OCI-LY3 (cell line): ENCODE measurements around the gene TRAPPC2.

ENCODE experiments used
- H2AFZ ChIP-seq: fragments of 200-600, 300-600 bp; shearing (Covaris generic); 2 replicates; pipeline ENCODE4 v1.6.0; 2014; ENCODE audit warnings: antibody characterized with exemption, low read depth, low read length
- H3K27ac ChIP-seq: fragments of 200-600, 300-600 bp; sonication (generic); 2 replicates; pipeline ENCODE4 v1.5.1; 2014; ENCODE audit warnings: mild to moderate bottlenecking, low read length, moderate library complexity, mixed read lengths
- H3K27me3 ChIP-seq: fragments of 200-600, 300-600 bp; sonication (generic); 2 replicates; pipeline ENCODE4 v1.6.1; 2014; ENCODE audit warnings: low read depth, low read length, mixed read lengths
- H3K36me3 ChIP-seq: fragments of 200-600, 300-600 bp; sonication (generic); replicated peaks from 2 replicates; pipeline ENCODE3; 2014; ENCODE audit warnings: low read depth, low read length, mixed read lengths
- H3K4me1 ChIP-seq: fragments of 300-600, 200-600 bp; sonication (generic); 2 replicates; pipeline ENCODE4 v1.6.1; 2014; ENCODE audit warnings: low read length, mixed read lengths
- H3K4me2 ChIP-seq: fragments of 200-600, 300-600 bp; sonication (generic); 2 replicates; pipeline ENCODE4 v1.6.1; 2014; ENCODE audit warnings: low read length, mixed read lengths
- H3K4me3 ChIP-seq: fragments of 300-600, 200-600 bp; sonication (generic); 2 replicates; pipeline ENCODE4 v1.5.1; 2014; ENCODE audit warnings: antibody characterized with exemption, mild to moderate bottlenecking, low read length, moderate library complexity
- H3K79me2 ChIP-seq: fragments of 300-600, 200-600 bp; shearing (Covaris generic); 2 replicates; pipeline ENCODE4 v1.6.1; 2014; ENCODE audit warnings: mild to moderate bottlenecking, low read length, mixed read lengths
- H3K9ac ChIP-seq: fragments of 300-600, 200-600 bp; shearing (Covaris generic); 2 replicates; pipeline ENCODE4 v1.6.0; 2014; ENCODE audit warnings: mild to moderate bottlenecking, low read length, moderate library complexity
- H3K9me3 ChIP-seq: fragments of 200-600, 300-600 bp; shearing (Covaris generic); 2 replicates; pipeline ENCODE4 v1.6.1; 2014; ENCODE audit warnings: low read length, mixed read lengths; ENCODE audit not compliant: insufficient read depth
- H4K20me1 ChIP-seq: fragments of 200-600, 300-600 bp; sonication (generic); 2 replicates; pipeline ENCODE4 v1.6.1; 2016; ENCODE audit warnings: low read length, mixed read lengths; ENCODE audit not compliant: insufficient read depth
- CTCF ChIP-seq: fragments of 200-600, 300-600 bp; sonication (generic); IDR thresholded peaks from 2 replicates; pipeline ENCODE4 v1.5.1; 2014; ENCODE audit warnings: antibody characterized with exemption, low read length, low read depth
- EZH2phosphoT487 ChIP-seq: fragments of 200-600 bp; shearing (Covaris generic); IDR thresholded peaks from 2 replicates; pipeline ENCODE4 v1.6.1; 2018; ENCODE audit warnings: antibody characterized with exemption, mixed run types, low read depth

The TRAPPC2 gene

GRCh38 chrX:13688384-13688957 is 45.9 kb downstream of the TRAPPC2 start:
- Histone ChIP-seq H3K79me2 (peaks cover 46% of the 10 kb centered on the region), H3K27ac (no peak overlapping the region), H3K4me3 (peak overlapping the region; percentile 99), H2AFZ (peak overlapping the region; percentile 28; the same call in 1 of the 2 replicates), H3K4me2 (peak overlapping the region; percentile 98), H3K9me3 (no peaks in the 10 kb centered on the region), H4K20me1 (peaks cover 20% of the 10 kb centered on the region), H3K27me3 (no peaks in the 10 kb centered on the region), H3K36me3 (peaks cover 2% of the 10 kb centered on the region), H3K9ac (peak overlapping the region; percentile 92), H3K4me1 (peaks cover 63% of the 10 kb centered on the region)
- TF ChIP-seq CTCF = no peak
- no peak for TF ChIP-seq EZH2phosphoT487

- Histone ChIP-seq H3K36me3 (peaks cover 2% of the 10 kb centered on the region), H3K9ac (no peak overlapping the region), H3K79me2 (peaks cover 34% of the 10 kb centered on the region), H4K20me1 (peaks cover 8% of the 10 kb centered on the region), H3K4me1 (peaks cover 50% of the 10 kb centered on the region), H2AFZ (no peak overlapping the region), H3K4me3 (no peak overlapping the region), H3K9me3 (no peaks in the 10 kb centered on the region), H3K27ac (no peak overlapping the region), H3K4me2 (peak overlapping the region; percentile 17; the same call in 1 of the 2 replicates), H3K27me3 (no peaks in the 10 kb centered on the region)
- TF ChIP-seq EZH2phosphoT487 (no peak), CTCF (no peak)
Measured at GRCh38 chrX:13687203-13687602, 47.2 kb downstream of the TRAPPC2 start.

- no peak overlapping the region for H3K9ac ChIP-seq
- TF ChIP-seq CTCF (no peak), EZH2phosphoT487 (no peak)
- H3K4me3 ChIP-seq = no peak overlapping the region
- H3K79me2 ChIP-seq = peaks cover 15% of the 10 kb centered on the region
- H3K4me2 ChIP-seq = peak overlapping the region; percentile 32
- H3K36me3 ChIP-seq = no peaks in the 10 kb centered on the region
- no peak overlapping the region; the same call in 1 of the 2 replicates for H2AFZ ChIP-seq
- no peak overlapping the region for H3K27ac ChIP-seq
- H3K9me3 ChIP-seq = no peaks in the 10 kb centered on the region
- peaks cover 3% of the 10 kb centered on the region for H4K20me1 ChIP-seq
- H3K27me3 ChIP-seq = no peaks in the 10 kb centered on the region
- H3K4me1 ChIP-seq = peaks cover 35% of the 10 kb centered on the region
Measured at GRCh38 chrX:13685126-13685763, 49.2 kb downstream of the TRAPPC2 start.

- Histone ChIP-seq H3K4me1 (peaks cover 31% of the 10 kb centered on the region), H3K36me3 (no peaks in the 10 kb centered on the region), H3K27ac (no peak overlapping the region), H3K27me3 (no peaks in the 10 kb centered on the region), H3K4me2 (no peak overlapping the region), H4K20me1 (no peaks in the 10 kb centered on the region), H3K9me3 (no peaks in the 10 kb centered on the region), H3K4me3 (no peak overlapping the region), H2AFZ (no peak overlapping the region), H3K9ac (no peak overlapping the region), H3K79me2 (peaks cover 6% of the 10 kb centered on the region)
- TF ChIP-seq EZH2phosphoT487 = no peak
- no peak for TF ChIP-seq CTCF
Measured at GRCh38 chrX:13684361-13684760, 50.1 kb downstream of the TRAPPC2 start.
